IPS-20b (cell line): ENCODE measurements around the gene C1orf87.

Source experiments
- H3K27ac ChIP-seq: one replicate; pipeline ENCODE4 v1.5.1; 2013; ENCODE audit warnings: low read length
- H3K27me3 ChIP-seq: 2 replicates; pipeline ENCODE4 v1.6.1; 2013; ENCODE audit warnings: mild to moderate bottlenecking, low read length, inconsistent platforms; ENCODE audit not compliant: insufficient read depth
- H3K36me3 ChIP-seq: 2 replicates; pipeline ENCODE4 v1.6.1; 2013; ENCODE audit warnings: low read depth, mild to moderate bottlenecking, inconsistent platforms, low read length, moderate library complexity; ENCODE audit not compliant: insufficient read depth
- H3K4me1 ChIP-seq: 2 replicates; pipeline ENCODE4 v1.6.1; 2013; ENCODE audit warnings: mild to moderate bottlenecking, control low read depth, inconsistent platforms, low read length, moderate library complexity; ENCODE audit not compliant: insufficient read depth
- H3K4me3 ChIP-seq: 2 replicates; pipeline ENCODE4 v1.5.1; 2013; ENCODE audit warnings: mild to moderate bottlenecking, low read length, inconsistent platforms
- H3K9ac ChIP-seq: 2 replicates; pipeline ENCODE4 v1.6.1; 2013; ENCODE audit warnings: low read depth, mild to moderate bottlenecking, inconsistent platforms, low read length, moderate library complexity
- H3K9me3 ChIP-seq: 2 replicates; pipeline ENCODE4 v1.6.1; 2013; ENCODE audit warnings: mild to moderate bottlenecking, low read depth, low read length, inconsistent platforms; ENCODE audit not compliant: insufficient read depth

The C1orf87 gene

GRCh38 chr1:59990470-59990869 lies 83.1 kb downstream of the C1orf87 start:
- Histone ChIP-seq H3K4me3 (no peak overlapping the region), H3K9ac (no peak overlapping the region), H3K4me1 (no peaks in the 10 kb centered on the region), H3K36me3 (no peaks in the 10 kb centered on the region), H3K27me3 (no peaks in the 10 kb centered on the region), H3K9me3 (no peaks in the 10 kb centered on the region), H3K27ac (no peak overlapping the region)

- Histone ChIP-seq H3K9me3 (no peaks in the 10 kb centered on the region), H3K27ac (no peak overlapping the region), H3K36me3 (no peaks in the 10 kb centered on the region), H3K4me3 (no peak overlapping the region), H3K9ac (no peak overlapping the region), H3K27me3 (no peaks in the 10 kb centered on the region), H3K4me1 (no peaks in the 10 kb centered on the region)
Measured at GRCh38 chr1:59986516-59987310, 86.9 kb downstream of the C1orf87 start.

GRCh38 chr1:59985911-59986515 lies 87.6 kb downstream of the C1orf87 start:
- no peak overlapping the region for H3K27ac ChIP-seq
- no peaks in the 10 kb centered on the region for H3K27me3 ChIP-seq
- no peak overlapping the region for H3K4me3 ChIP-seq
- no peaks in the 10 kb centered on the region for H3K9me3 ChIP-seq
- no peaks in the 10 kb centered on the region for H3K36me3 ChIP-seq
- H3K9ac ChIP-seq, result no peak overlapping the region
- H3K4me1 ChIP-seq, result no peaks in the 10 kb centered on the region

- H3K4me3 ChIP-seq, result no peak overlapping the region
- H3K36me3 ChIP-seq, result no peaks in the 10 kb centered on the region
- H3K27ac ChIP-seq, result no peak overlapping the region
- no peaks in the 10 kb centered on the region for H3K4me1 ChIP-seq
- no peak overlapping the region for H3K9ac ChIP-seq
- no peaks in the 10 kb centered on the region for H3K9me3 ChIP-seq
- peaks cover 17% of the 10 kb centered on the region for H3K27me3 ChIP-seq
Measured at GRCh38 chr1:59979666-59980065, 93.9 kb downstream of the C1orf87 start.

GRCh38 chr1:59978511-59978910 lies 95.1 kb downstream of the C1orf87 start:
- H3K9ac ChIP-seq, result no peak overlapping the region
- peaks cover 17% of the 10 kb centered on the region for H3K27me3 ChIP-seq
- H3K4me1 ChIP-seq, result no peaks in the 10 kb centered on the region
- no peak overlapping the region for H3K4me3 ChIP-seq
- H3K9me3 ChIP-seq, result no peaks in the 10 kb centered on the region
- H3K27ac ChIP-seq, result no peak overlapping the region
- H3K36me3 ChIP-seq, result no peaks in the 10 kb centered on the region

GRCh38 chr1:59978026-59978425 lies 95.5 kb downstream of the C1orf87 start:
- Histone ChIP-seq H3K9ac (no peak overlapping the region), H3K9me3 (no peaks in the 10 kb centered on the region), H3K4me3 (no peak overlapping the region), H3K4me1 (no peaks in the 10 kb centered on the region), H3K27me3 (peaks cover 17% of the 10 kb centered on the region), H3K27ac (no peak overlapping the region), H3K36me3 (no peaks in the 10 kb centered on the region)

- Histone ChIP-seq H3K4me1 (no peaks in the 10 kb centered on the region), H3K27ac (no peak overlapping the region), H3K4me3 (no peak overlapping the region), H3K9ac (no peak overlapping the region), H3K9me3 (no peaks in the 10 kb centered on the region), H3K27me3 (peaks cover 17% of the 10 kb centered on the region), H3K36me3 (no peaks in the 10 kb centered on the region)
Measured at GRCh38 chr1:59977075-59977410, 96.5 kb downstream of the C1orf87 start.

GRCh38 chr1:59976194-59977074 lies 97.1 kb downstream of the C1orf87 start:
- Histone ChIP-seq H3K9me3 (no peaks in the 10 kb centered on the region), H3K9ac (no peak overlapping the region), H3K4me1 (no peaks in the 10 kb centered on the region), H3K27me3 (peaks cover 17% of the 10 kb centered on the region), H3K36me3 (no peaks in the 10 kb centered on the region), H3K4me3 (peak overlapping the region; percentile 37; the same call in 1 of the 2 replicates), H3K27ac (no peak overlapping the region)

- H3K36me3 ChIP-seq, result no peaks in the 10 kb centered on the region
- no peak overlapping the region for H3K9ac ChIP-seq
- no peak overlapping the region for H3K27ac ChIP-seq
- no peak overlapping the region for H3K4me3 ChIP-seq
- no peaks in the 10 kb centered on the region for H3K4me1 ChIP-seq
- H3K27me3 ChIP-seq, result peaks cover 17% of the 10 kb centered on the region
- no peaks in the 10 kb centered on the region for H3K9me3 ChIP-seq
Measured at GRCh38 chr1:59973719-59974118, 99.9 kb downstream of the C1orf87 start.

- no peaks in the 10 kb centered on the region for H3K36me3 ChIP-seq
- H3K27ac ChIP-seq, result no peak overlapping the region
- no peak overlapping the region for H3K4me3 ChIP-seq
- no peak overlapping the region for H3K9ac ChIP-seq
- no peaks in the 10 kb centered on the region for H3K4me1 ChIP-seq
- no peaks in the 10 kb centered on the region for H3K9me3 ChIP-seq
- peaks cover 17% of the 10 kb centered on the region for H3K27me3 ChIP-seq
Measured at GRCh38 chr1:59972216-59972927, 101.2 kb downstream of the C1orf87 start.

- H3K27ac ChIP-seq, result no peak overlapping the region
- H3K36me3 ChIP-seq, result no peaks in the 10 kb centered on the region
- H3K27me3 ChIP-seq, result peaks cover 14% of the 10 kb centered on the region
- H3K4me1 ChIP-seq, result no peaks in the 10 kb centered on the region
- H3K9ac ChIP-seq, result no peak overlapping the region
- H3K9me3 ChIP-seq, result no peaks in the 10 kb centered on the region
- no peak overlapping the region; the same call in 1 of the 2 replicates for H3K4me3 ChIP-seq
Measured at GRCh38 chr1:59971464-59971911, 102.1 kb downstream of the C1orf87 start.
